A549 (cell line): ENCODE results near the gene TSFM.

Source experiments
- CTCF ChIP-seq: fragments of >200 bp; sonication (Bioruptor Twin); formaldehyde crosslinking; IDR thresholded peaks from 3 replicates; pipeline ENCODE4 v1.5.1; 2016
- EP300 ChIP-seq, 2 experiments: fragments of >200 bp; sonication (Bioruptor Twin); formaldehyde crosslinking; IDR thresholded peaks; 2 replicates in 1 of 2; 3 replicates in 1 of 2; pipeline ENCODE4 v1.6.1; 2016 to 2017
- HOXB13 ChIP-seq: fragments of 250-450 bp; sonication (Bioruptor Pico); IDR thresholded peaks from 2 replicates; pipeline ENCODE4 v1.5.0; 2020; ENCODE audit warnings: low read depth, mild to moderate bottlenecking, moderate library complexity
- POLR2AphosphoS2 ChIP-seq: conservative IDR thresholded peaks from 2 replicates; pipeline ENCODE4 v1.6.1; 2012; ENCODE audit warnings: low read length, improper control_type of control experiment, inconsistent platforms
- RAD21 ChIP-seq, 2 experiments: fragments of >200 bp in 1 of 2; sonication (Bioruptor Twin) in 1 of 2; formaldehyde crosslinking in 1 of 2; IDR thresholded peaks in 1 of 2; conservative IDR thresholded peaks in 1 of 2; 2 replicates in 1 of 2; 3 replicates in 1 of 2; pipeline ENCODE4 v1.6.1; 2012 to 2018; ENCODE audit warnings: inconsistent platforms in 1 of 2
- SMC3 ChIP-seq: fragments of >200 bp; sonication (Bioruptor Twin); formaldehyde crosslinking; IDR thresholded peaks from 3 replicates; pipeline ENCODE4 v1.6.1; 2018; ENCODE audit warnings: inconsistent platforms

GRCh38 chr12:57777367-57777766, 5.2 kb upstream of the TSFM start:
- TF ChIP-seq SMC3, result no peak
- TF ChIP-seq CTCF, result no peak
- no peak for TF ChIP-seq POLR2AphosphoS2
- no peak for TF ChIP-seq EP300 (IDR thresholded peaks at IDR 0.05)
- TF ChIP-seq HOXB13 (CRISPR knock-in tag), result no peak
- TF ChIP-seq RAD21 (conservative IDR thresholded peaks at IDR 0.05 in 1 of 2, IDR thresholded peaks at IDR 0.05 in 1 of 2), result no peak
